Tongue (tissue), 2 donors: ENCODE measurements around the gene HPX. TPM values are rescaled to one million over a fixed set of nuclear protein-coding genes. Genes with fewer than 3 reads are reported as not detected.

ENCODE experiments used
- DNase-seq: peaks from one replicate; pipeline ENCODE4 v3.0.0-alpha.2; 2015
- total RNA-seq: library from RNA; depleted of rRNA; stranded (reverse); fragments of >200 nt; gene quantifications from one replicate; pipeline ENCODE4 v1.2.3, GENCODE V29; 2014

HPX gene
- 0.31 TPM for total RNA-seq

- DNase-seq: no peak
Measured at GRCh38 chr11:6440906-6441358, at the start of gene HPX. TSS of gene HPX (minus strand) at chr11:6440987. CDS start at chr11:6440963, 24 bp downstream.

GRCh38 chr11:6489306-6489705 is 48.5 kb upstream of the HPX start:
- no peak for DNase-seq

GRCh38 chr11:6488821-6489220 is 48.0 kb upstream of the HPX start:
- no peak for DNase-seq

GRCh38 chr11:6488342-6488741 is 47.6 kb upstream of the HPX start:
- DNase-seq: no peak

GRCh38 chr11:6486938-6487337 is 46.2 kb upstream of the HPX start:
- no peak for DNase-seq

GRCh38 chr11:6486256-6486655 is 45.5 kb upstream of the HPX start:
- no peak for DNase-seq

GRCh38 chr11:6485661-6486060 is 44.9 kb upstream of the HPX start:
- DNase-seq: no peak

GRCh38 chr11:6483015-6483414 is 42.2 kb upstream of the HPX start:
- no peak for DNase-seq

- DNase-seq: no peak
Measured at GRCh38 chr11:6482441-6482840, 41.7 kb upstream of the HPX start.

GRCh38 chr11:6481924-6482275 is 41.1 kb upstream of the HPX start:
- peak; percentile 32 for DNase-seq

GRCh38 chr11:6481012-6481923 is 40.5 kb upstream of the HPX start, which contains the start of the genes ARFIP2 and TIMM10B:
TSS of gene ARFIP2 (minus strand) at chr11:6481331. CDS start at chr11:6480421, 910 bp downstream.
TSS of gene TIMM10B (plus strand) at chr11:6481501. CDS start at chr11:6481517, 16 bp downstream.
- DNase-seq: peak; percentile 99

- DNase-seq: no peak
Measured at GRCh38 chr11:6480299-6480914, 39.6 kb upstream of the HPX start.

- no peak for DNase-seq
Measured at GRCh38 chr11:6476571-6476970, 35.8 kb upstream of the HPX start.

- DNase-seq: no peak
Measured at GRCh38 chr11:6475936-6476335, 35.1 kb upstream of the HPX start.

- no peak for DNase-seq
Measured at GRCh38 chr11:6474806-6475500, 34.2 kb upstream of the HPX start.

- DNase-seq: no peak
Measured at GRCh38 chr11:6474413-6474792, 33.6 kb upstream of the HPX start.

- DNase-seq: peak; percentile 95
Measured at GRCh38 chr11:6473451-6474412, 32.9 kb upstream of the HPX start, which contains the start of gene TRIM3. TSS of gene TRIM3 (minus strand) at chr11:6473941. CDS start at chr11:6465695, 8,246 bp downstream.

GRCh38 chr11:6472934-6473333 is 32.1 kb upstream of the HPX start:
- DNase-seq: no peak

- DNase-seq: no peak
Measured at GRCh38 chr11:6469599-6469998, 28.8 kb upstream of the HPX start.

GRCh38 chr11:6468712-6469495 is 28.1 kb upstream of the HPX start:
- DNase-seq: peak; percentile 90

- DNase-seq: no peak
Measured at GRCh38 chr11:6459099-6459450, 18.3 kb upstream of the HPX start.
